HG03469 (cell line): ENCODE measurements around the gene MPZL3.
"Not testable (repeated sequence)": the region's sequence is repeated elsewhere in the genome, so short reads cannot be mapped to it uniquely, and the experiment has no call there.

Source experiments
- ATAC-seq: cut with Tn5 transposase; IDR thresholded peaks from one replicate; pipeline ENCODE4 v1.9.1; 2021; ENCODE audit warnings: mild to moderate bottlenecking, moderate library complexity, moderate number of reproducible peaks; ENCODE audit not compliant: unreplicated experiment

MPZL3 gene

GRCh38 chr11:118190942-118191506, 61.1 kb downstream of the MPZL3 start:
- not testable (repeated sequence) for ATAC-seq

- ATAC-seq, result no peak
Measured at GRCh38 chr11:118186346-118187107, 65.6 kb downstream of the MPZL3 start.

GRCh38 chr11:118184784-118185579, 67.2 kb downstream of the MPZL3 start:
- ATAC-seq, result no peak

- ATAC-seq, result not testable (repeated sequence)
Measured at GRCh38 chr11:118183691-118184090, 68.5 kb downstream of the MPZL3 start.

GRCh38 chr11:118180300-118180703, 71.9 kb downstream of the MPZL3 start:
- ATAC-seq, result no peak

GRCh38 chr11:118176778-118177134, 75.4 kb downstream of the MPZL3 start:
- no peak for ATAC-seq
